Hepatocyte (in vitro differentiated cells): Measurements from ENCODE around the gene DAB2IP. TPM values are rescaled to one million over a fixed set of nuclear protein-coding genes. Genes with fewer than 3 reads are reported as not detected.

ENCODE experiments used
- DNase-seq: peaks from one replicate; pipeline ENCODE4 v3.0.0-alpha.2; 2016; ENCODE audit warnings: low spot score
- H2AFZ ChIP-seq: fragments of 200-600 bp; sonication (generic); 2 replicates; pipeline ENCODE4 v1.6.0; 2016; ENCODE audit warnings: antibody characterized with exemption, mild to moderate bottlenecking
- H3K27ac ChIP-seq: fragments of 200-600 bp; sonication (generic); 2 replicates; pipeline ENCODE4 v1.5.1; 2016; ENCODE audit warnings: mild to moderate bottlenecking
- H3K27me3 ChIP-seq: fragments of 200-600 bp; sonication (generic); 2 replicates; pipeline ENCODE4 v1.6.1; 2016
- H3K36me3 ChIP-seq: fragments of 200-600 bp; sonication (generic); replicated peaks from 2 replicates; pipeline ENCODE4 v1.5.1; 2016; ENCODE audit warnings: low read depth; ENCODE audit not compliant: insufficient read depth
- H3K4me1 ChIP-seq: fragments of 200-600 bp; sonication (generic); 2 replicates; pipeline ENCODE4 v1.5.1; 2016; ENCODE audit warnings: mild to moderate bottlenecking, moderate library complexity; ENCODE audit not compliant: insufficient read depth
- H3K4me2 ChIP-seq: fragments of 200-600 bp; sonication (generic); 2 replicates; pipeline ENCODE4 v1.6.0; 2016
- H3K4me3 ChIP-seq: fragments of 200-600 bp; sonication (generic); 2 replicates; pipeline ENCODE4 v1.5.1; 2016; ENCODE audit warnings: mild to moderate bottlenecking
- H3K79me2 ChIP-seq: fragments of 200-600 bp; sonication (generic); 2 replicates; pipeline ENCODE4 v1.6.0; 2017; ENCODE audit warnings: mild to moderate bottlenecking
- H3K9me2 ChIP-seq: fragments of 200-600 bp; sonication (generic); replicated peaks from 2 replicates; pipeline ENCODE4 v1.6.0; 2017; ENCODE audit warnings: mild to moderate bottlenecking; ENCODE audit not compliant: insufficient read depth
- H3K9me3 ChIP-seq: fragments of 200-600 bp; sonication (generic); 2 replicates; pipeline ENCODE4 v1.5.1; 2016; ENCODE audit warnings: low read depth, mild to moderate bottlenecking
- H4K20me1 ChIP-seq: fragments of 200-600 bp; sonication (generic); 2 replicates; pipeline ENCODE4 v1.6.0; 2016; ENCODE audit warnings: mild to moderate bottlenecking; ENCODE audit not compliant: insufficient read depth, poor library complexity, severe bottlenecking
- CTCF ChIP-seq: fragments of 200-600 bp; sonication (generic); IDR thresholded peaks from 2 replicates; pipeline ENCODE4 v1.5.1; 2016; ENCODE audit warnings: antibody characterized with exemption, mild to moderate bottlenecking; ENCODE audit not compliant: poor library complexity
- EZH2 ChIP-seq: fragments of 200-600 bp; sonication (generic); IDR thresholded peaks from 2 replicates; pipeline ENCODE4 v1.6.1; 2016; ENCODE audit warnings: antibody characterized with exemption, mild to moderate bottlenecking, borderline replicate concordance
- EZH2phosphoT487 ChIP-seq: fragments of 200-600 bp; sonication (generic); IDR thresholded peaks from one replicate; pipeline ENCODE4 v1.6.1; 2018; ENCODE audit warnings: antibody characterized with exemption, mild to moderate bottlenecking, low read depth, moderate library complexity; ENCODE audit not compliant: unreplicated experiment, severe bottlenecking
- WGBS: methylation state at CpG from one replicate; pipeline ENCODE4 v1.1.6; 2016; ENCODE audit warnings: low lambda C conversion rate; ENCODE audit errors: missing lambda C conversion rate; 5-methylcytosine and 5-hydroxymethylcytosine counted together
- polyA plus RNA-seq: library from polyadenylated mRNA; unstranded; fragments of >200 nt; fragmentation: Nextera tagmentation; extraction: Ambion mirVana; gene quantifications from 2 replicates; pipeline ENCODE4 v1.2.1, GENCODE V29; 2016
- total RNA-seq: library from RNA; depleted of rRNA; stranded (reverse); fragments of >200 nt; gene quantifications from 2 replicates; pipeline ENCODE4 v1.2.3, GENCODE V29; 2014

DAB2IP gene
- total and polyA plus RNA-seq, 2 experiments from 2014 or later, result 11.6 to 31.0 TPM

GRCh38 chr9:121718501-121718900 lies 67.1 kb downstream of the DAB2IP start:
- WGBS, result 78% methylated on average over 6 of the region's 6 CpGs
- H2AFZ ChIP-seq, result no peak overlapping the region
- H3K79me2 ChIP-seq, result peaks cover 65% of the 10 kb centered on the region
- TF ChIP-seq EZH2phosphoT487, result no peak
- no peak for TF ChIP-seq CTCF
- no peak for TF ChIP-seq EZH2
- no peak for DNase-seq
- H3K27me3 ChIP-seq, result no peaks in the 10 kb centered on the region
- no peaks in the 10 kb centered on the region for H3K9me3 ChIP-seq
- H3K4me1 ChIP-seq, result no peaks in the 10 kb centered on the region
- no peak overlapping the region for H3K4me3 ChIP-seq
- H3K36me3 ChIP-seq, result no peaks in the 10 kb centered on the region
- H3K27ac ChIP-seq, result no peak overlapping the region
- no peaks in the 10 kb centered on the region for H3K9me2 ChIP-seq
- H4K20me1 ChIP-seq, result peaks cover 54% of the 10 kb centered on the region
- no peak overlapping the region for H3K4me2 ChIP-seq

- TF ChIP-seq CTCF (no peak), EZH2 (no peak), EZH2phosphoT487 (no peak)
- H3K4me1 ChIP-seq, result peaks cover 8% of the 10 kb centered on the region
- H3K27me3 ChIP-seq, result no peaks in the 10 kb centered on the region
- no peak overlapping the region for H3K4me2 ChIP-seq
- H2AFZ ChIP-seq, result no peak overlapping the region
- 82% methylated on average over 7 of the region's 7 CpGs for WGBS
- H3K36me3 ChIP-seq, result no peaks in the 10 kb centered on the region
- peaks cover 66% of the 10 kb centered on the region for H3K79me2 ChIP-seq
- no peak for DNase-seq
- no peaks in the 10 kb centered on the region for H3K9me3 ChIP-seq
- H3K9me2 ChIP-seq, result no peaks in the 10 kb centered on the region
- H3K4me3 ChIP-seq, result no peak overlapping the region
- no peak overlapping the region for H3K27ac ChIP-seq
- peaks cover 63% of the 10 kb centered on the region for H4K20me1 ChIP-seq
These were observed 69.0 kb downstream of the DAB2IP start for GRCh38 chr9:121720311-121721057.

- no peak overlapping the region for H3K4me3 ChIP-seq
- H3K79me2 ChIP-seq, result peaks cover 66% of the 10 kb centered on the region
- DNase-seq, result no peak
- H3K27me3 ChIP-seq, result no peaks in the 10 kb centered on the region
- H3K9me3 ChIP-seq, result no peaks in the 10 kb centered on the region
- 97% methylated on average over 1 of the region's 1 CpG for WGBS
- peaks cover 65% of the 10 kb centered on the region for H4K20me1 ChIP-seq
- H3K4me1 ChIP-seq, result peaks cover 8% of the 10 kb centered on the region
- no peaks in the 10 kb centered on the region for H3K36me3 ChIP-seq
- TF ChIP-seq EZH2phosphoT487 (no peak), CTCF (no peak), EZH2 (no peak)
- no peak overlapping the region for H2AFZ ChIP-seq
- no peak overlapping the region for H3K27ac ChIP-seq
- no peaks in the 10 kb centered on the region for H3K9me2 ChIP-seq
- H3K4me2 ChIP-seq, result no peak overlapping the region
These were observed 69.6 kb downstream of the DAB2IP start for GRCh38 chr9:121721058-121721350.
